ENCODE measurements around the gene GLCCI1.

The GLCCI1 gene

DNA sequence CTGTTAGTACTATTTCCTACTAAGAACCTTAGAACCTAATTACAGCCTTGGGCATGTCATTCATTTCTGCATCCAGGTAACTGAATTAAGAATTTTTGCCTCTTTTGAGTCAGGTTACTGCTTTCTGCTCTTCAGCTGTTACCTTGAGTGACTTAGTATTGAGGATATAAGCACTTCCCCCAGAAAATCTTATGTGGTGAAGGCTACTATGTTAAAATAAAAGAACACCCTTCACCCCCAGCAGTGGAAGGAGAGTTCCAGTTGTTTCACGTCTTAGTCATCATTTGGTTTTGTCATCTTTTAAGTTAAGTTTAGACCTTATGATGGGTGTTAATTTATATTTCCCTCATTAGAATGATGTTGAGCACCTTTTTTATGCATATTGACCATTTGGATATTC lies 82.8 kb downstream of the GLCCI1 start:
- no peak overlapping the region for H2AFZ ChIP-seq (ENCODE audit: low read depth, low read length)
- no peaks in the 10 kb centered on the region for H4K20me1 ChIP-seq (ENCODE audit: insufficient read depth, low read length)
- no peaks in the 10 kb centered on the region for H3K4me1 ChIP-seq (ENCODE audit: low read length)
- no peaks in the 10 kb centered on the region for H3K79me2 ChIP-seq (ENCODE audit: low read length)
- no peak overlapping the region for H3K4me3 ChIP-seq (ENCODE audit: low read length)
- no peaks in the 10 kb centered on the region for H3K36me3 ChIP-seq (replicated peaks; ENCODE audit: low read depth, low read length)
- no peak overlapping the region for H3K9ac ChIP-seq (ENCODE audit: low read length)
- H3K4me2 ChIP-seq (ENCODE audit: low read length) = no peak overlapping the region
- H3K27me3 ChIP-seq (ENCODE audit: low read depth, low read length) = no peaks in the 10 kb centered on the region
- TF ChIP-seq, protein P1, sequence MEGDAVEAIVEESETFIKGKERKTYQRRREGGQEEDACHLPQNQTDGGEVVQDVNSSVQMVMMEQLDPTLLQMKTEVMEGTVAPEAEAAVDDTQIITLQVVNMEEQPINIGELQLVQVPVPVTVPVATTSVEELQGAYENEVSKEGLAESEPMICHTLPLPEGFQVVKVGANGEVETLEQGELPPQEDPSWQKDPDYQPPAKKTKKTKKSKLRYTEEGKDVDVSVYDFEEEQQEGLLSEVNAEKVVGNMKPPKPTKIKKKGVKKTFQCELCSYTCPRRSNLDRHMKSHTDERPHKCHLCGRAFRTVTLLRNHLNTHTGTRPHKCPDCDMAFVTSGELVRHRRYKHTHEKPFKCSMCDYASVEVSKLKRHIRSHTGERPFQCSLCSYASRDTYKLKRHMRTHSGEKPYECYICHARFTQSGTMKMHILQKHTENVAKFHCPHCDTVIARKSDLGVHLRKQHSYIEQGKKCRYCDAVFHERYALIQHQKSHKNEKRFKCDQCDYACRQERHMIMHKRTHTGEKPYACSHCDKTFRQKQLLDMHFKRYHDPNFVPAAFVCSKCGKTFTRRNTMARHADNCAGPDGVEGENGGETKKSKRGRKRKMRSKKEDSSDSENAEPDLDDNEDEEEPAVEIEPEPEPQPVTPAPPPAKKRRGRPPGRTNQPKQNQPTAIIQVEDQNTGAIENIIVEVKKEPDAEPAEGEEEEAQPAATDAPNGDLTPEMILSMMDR (IDR thresholded peaks at IDR 0.05; ENCODE audit: low read depth, low read length) = no peak
- TF ChIP-seq EZH2phosphoT487 (IDR thresholded peaks at IDR 0.05; ENCODE audit: low read depth) = no peak
- no peak overlapping the region for H3K27ac ChIP-seq (ENCODE audit: low read length)
- no peaks in the 10 kb centered on the region for H3K9me3 ChIP-seq (ENCODE audit: insufficient read depth, low read length)

DNA sequence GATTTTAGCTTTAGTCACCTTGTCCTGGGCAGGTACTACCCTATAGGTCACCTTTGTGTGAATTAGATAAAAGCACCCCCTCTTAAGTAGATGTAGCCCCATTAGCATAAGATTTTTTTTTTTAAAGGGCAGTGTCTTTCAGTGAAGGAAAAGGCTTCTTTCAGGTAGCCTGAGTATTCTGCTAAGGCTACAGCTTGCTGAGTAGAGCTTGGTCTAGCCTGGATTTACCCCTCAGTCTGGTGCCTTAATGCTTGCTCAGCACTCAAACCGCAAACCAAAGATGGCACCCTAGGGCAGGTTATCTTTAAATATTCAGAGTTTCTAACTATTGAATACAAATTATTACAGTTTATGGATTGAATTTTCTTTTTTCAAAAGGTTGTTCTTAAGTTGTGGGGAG lies 83.4 kb downstream of the GLCCI1 start:
- H4K20me1 ChIP-seq (ENCODE audit: insufficient read depth, low read length) = no peaks in the 10 kb centered on the region
- H3K36me3 ChIP-seq (replicated peaks; ENCODE audit: low read depth, low read length) = no peaks in the 10 kb centered on the region
- no peak overlapping the region for H3K27ac ChIP-seq (ENCODE audit: low read length)
- no peaks in the 10 kb centered on the region for H3K4me1 ChIP-seq (ENCODE audit: low read length)
- H3K79me2 ChIP-seq (ENCODE audit: low read length) = no peaks in the 10 kb centered on the region
- H3K9ac ChIP-seq (ENCODE audit: low read length) = no peak overlapping the region
- no peak overlapping the region for H3K4me2 ChIP-seq (ENCODE audit: low read length)
- H3K27me3 ChIP-seq (ENCODE audit: low read depth, low read length) = no peaks in the 10 kb centered on the region
- TF ChIP-seq EZH2phosphoT487 (IDR thresholded peaks at IDR 0.05; ENCODE audit: low read depth) = no peak
- TF ChIP-seq, protein P1 (IDR thresholded peaks at IDR 0.05; ENCODE audit: low read depth, low read length) = no peak
- no peak overlapping the region for H2AFZ ChIP-seq (ENCODE audit: low read depth, low read length)
- H3K4me3 ChIP-seq (ENCODE audit: low read length) = no peak overlapping the region
- H3K9me3 ChIP-seq (ENCODE audit: insufficient read depth, low read length) = no peaks in the 10 kb centered on the region

DNA sequence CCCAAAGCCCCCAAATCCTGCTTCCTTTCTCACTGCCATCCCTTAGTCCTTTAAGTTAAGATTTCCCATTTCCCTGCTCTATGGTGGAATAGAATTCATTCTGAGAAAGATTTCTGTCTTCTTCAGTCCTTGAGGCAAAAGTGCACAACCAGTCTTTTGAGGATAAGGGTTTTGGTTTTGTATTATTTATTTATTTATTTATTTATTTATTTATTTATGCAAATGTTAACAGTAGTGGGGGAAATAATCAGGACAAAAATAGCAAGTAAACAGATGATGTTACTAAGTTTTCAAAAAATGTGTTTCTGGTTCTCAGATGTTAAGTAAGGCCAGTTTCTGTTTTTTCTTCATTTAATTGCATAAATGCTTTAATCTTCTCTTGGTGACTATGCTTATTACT lies 84.2 kb downstream of the GLCCI1 start:
- Histone ChIP-seq H3K27me3 (ENCODE audit: low read depth, low read length) (no peaks in the 10 kb centered on the region), H3K36me3 (replicated peaks; ENCODE audit: low read depth, low read length) (no peaks in the 10 kb centered on the region), H3K9ac (ENCODE audit: low read length) (no peak overlapping the region), H3K27ac (ENCODE audit: low read length) (no peak overlapping the region), H3K4me3 (ENCODE audit: low read length) (no peak overlapping the region), H4K20me1 (ENCODE audit: insufficient read depth, low read length) (no peaks in the 10 kb centered on the region), H2AFZ (ENCODE audit: low read depth, low read length) (no peak overlapping the region), H3K79me2 (ENCODE audit: low read length) (no peaks in the 10 kb centered on the region), H3K4me2 (ENCODE audit: low read length) (no peak overlapping the region), H3K9me3 (ENCODE audit: insufficient read depth, low read length) (no peaks in the 10 kb centered on the region), H3K4me1 (ENCODE audit: low read length) (no peaks in the 10 kb centered on the region)
- TF ChIP-seq EZH2phosphoT487 (IDR thresholded peaks at IDR 0.05; ENCODE audit: low read depth) = no peak
- TF ChIP-seq, protein P1 (IDR thresholded peaks at IDR 0.05; ENCODE audit: low read depth, low read length) = no peak

DNA sequence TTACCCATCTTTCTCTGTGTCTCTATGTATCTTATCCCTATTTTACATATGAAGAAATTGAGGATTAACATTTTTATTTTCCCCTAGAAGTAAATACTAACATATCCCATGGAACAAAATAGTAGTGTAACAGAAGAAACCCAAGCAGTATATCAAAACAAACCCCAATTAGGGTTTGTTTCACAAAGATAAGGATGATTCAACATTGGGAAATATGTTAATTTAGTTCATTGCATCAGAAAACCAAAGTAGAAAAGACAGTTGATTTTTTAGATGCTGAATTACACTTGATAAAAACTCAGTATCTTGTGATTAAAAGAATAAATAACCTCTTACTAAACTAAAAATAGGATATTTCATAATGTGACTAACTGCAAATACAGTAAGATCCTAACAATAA lies 87.8 kb downstream of the GLCCI1 start:
- TF ChIP-seq, protein P1 (IDR thresholded peaks at IDR 0.05; ENCODE audit: low read depth, low read length) = no peak
- no peak overlapping the region for H3K27ac ChIP-seq (ENCODE audit: low read length)
- H3K27me3 ChIP-seq (ENCODE audit: low read depth, low read length) = no peaks in the 10 kb centered on the region
- no peak overlapping the region for H3K4me3 ChIP-seq (ENCODE audit: low read length)
- H3K9ac ChIP-seq (ENCODE audit: low read length) = no peak overlapping the region
- H3K79me2 ChIP-seq (ENCODE audit: low read length) = no peaks in the 10 kb centered on the region
- H3K4me1 ChIP-seq (ENCODE audit: low read length) = no peaks in the 10 kb centered on the region
- no peaks in the 10 kb centered on the region for H3K36me3 ChIP-seq (replicated peaks; ENCODE audit: low read depth, low read length)
- H2AFZ ChIP-seq (ENCODE audit: low read depth, low read length) = no peak overlapping the region
- no peaks in the 10 kb centered on the region for H3K9me3 ChIP-seq (ENCODE audit: insufficient read depth, low read length)
- no peaks in the 10 kb centered on the region for H4K20me1 ChIP-seq (ENCODE audit: insufficient read depth, low read length)
- H3K4me2 ChIP-seq (ENCODE audit: low read length) = no peak overlapping the region
